ENCODE results near the gene ERC2.

Gene ERC2

DNA sequence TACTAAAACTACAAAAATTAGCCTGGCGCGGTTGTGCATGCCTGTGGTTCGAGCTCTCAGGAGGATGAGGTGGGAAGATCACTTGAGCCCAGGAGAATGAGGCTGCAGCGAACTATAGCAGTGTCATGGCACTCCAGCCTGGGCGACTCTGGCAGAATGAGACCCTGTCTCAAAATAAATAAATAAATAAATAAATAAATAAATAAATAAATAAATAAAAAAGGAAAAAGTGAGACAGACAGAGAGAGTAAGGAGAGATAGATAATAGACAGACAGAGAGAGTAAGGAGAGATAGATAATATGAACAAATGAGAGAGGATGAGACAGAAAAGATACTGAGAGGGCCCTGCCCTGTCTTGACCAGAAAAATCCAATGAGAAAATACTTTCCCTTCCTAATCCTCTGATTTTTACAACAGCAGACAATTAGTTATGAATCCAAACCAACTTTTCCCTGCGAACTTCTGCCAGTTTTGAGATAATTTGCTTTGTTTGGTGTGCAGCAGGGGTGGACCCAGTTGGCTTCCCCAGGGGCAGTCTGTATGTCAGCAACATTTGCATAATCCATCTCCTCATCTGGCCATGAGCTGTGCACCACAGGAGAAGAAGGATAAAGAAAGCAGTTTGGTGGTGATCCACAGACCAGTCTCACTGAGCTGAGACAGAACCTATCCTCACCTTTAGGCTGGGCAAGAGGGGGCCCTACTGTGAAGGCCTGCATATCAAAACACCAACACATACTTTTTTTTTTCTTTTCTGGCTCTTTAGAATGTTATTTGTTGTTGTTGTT lies 692.7 kb downstream of the ERC2 start:
- no peak overlapping the region for H3K9ac ChIP-seq (ENCODE audit: low read depth, low read length)
- no peaks in the 10 kb centered on the region for H3K36me3 ChIP-seq (ENCODE audit: insufficient read depth, low read length)
- no peaks in the 10 kb centered on the region for H3K4me1 ChIP-seq (ENCODE audit: insufficient read depth, low read length)
- H3K9me3 ChIP-seq (ENCODE audit: control insufficient read depth, insufficient read depth, low read length) = no peaks in the 10 kb centered on the region

DNA sequence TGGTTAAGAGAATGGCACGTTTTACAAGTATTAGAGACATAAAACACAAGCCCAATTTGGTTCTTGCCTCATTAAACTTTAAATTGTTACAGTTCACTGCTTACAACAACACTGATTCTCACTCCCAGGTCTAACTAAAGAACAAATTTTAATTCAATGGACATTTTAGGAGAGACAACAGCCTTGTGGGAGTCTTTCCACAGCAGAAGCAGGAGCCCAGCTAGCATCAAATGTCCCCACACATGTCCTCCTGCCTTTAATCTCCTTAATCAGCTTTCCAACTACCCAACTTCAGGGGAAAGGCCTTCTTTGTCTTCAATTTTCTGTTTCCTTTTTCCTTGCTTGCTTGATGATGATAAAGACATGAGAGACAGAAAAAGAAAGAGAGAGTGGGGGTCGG lies 693.4 kb downstream of the ERC2 start:
- no peak overlapping the region for H3K9ac ChIP-seq (ENCODE audit: low read depth, low read length)
- no peaks in the 10 kb centered on the region for H3K4me1 ChIP-seq (ENCODE audit: insufficient read depth, low read length)
- no peaks in the 10 kb centered on the region for H3K9me3 ChIP-seq (ENCODE audit: control insufficient read depth, insufficient read depth, low read length)
- H3K36me3 ChIP-seq (ENCODE audit: insufficient read depth, low read length) = no peaks in the 10 kb centered on the region

DNA sequence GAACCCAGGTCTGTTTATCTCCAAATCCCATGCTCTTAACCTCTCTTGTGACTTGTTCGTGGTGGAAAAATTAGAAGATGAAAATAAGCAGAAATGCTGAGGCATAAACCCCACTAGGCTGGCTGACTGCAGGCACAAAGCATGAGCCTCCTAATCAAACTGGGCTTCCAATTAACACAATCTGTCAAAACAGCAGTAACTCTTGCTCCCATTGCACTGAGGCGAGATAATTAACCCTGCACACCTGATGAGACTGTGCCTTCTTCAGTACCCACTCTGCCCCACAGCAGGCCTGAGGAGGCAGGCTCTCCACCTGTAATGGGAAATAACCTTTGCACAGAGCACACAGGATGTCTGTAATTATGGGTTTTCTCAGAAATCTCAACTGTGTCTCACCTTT lies 696.8 kb downstream of the ERC2 start:
- no peaks in the 10 kb centered on the region for H3K4me1 ChIP-seq (ENCODE audit: insufficient read depth, low read length)
- no peak overlapping the region for H3K9ac ChIP-seq (ENCODE audit: low read depth, low read length)
- H3K9me3 ChIP-seq (ENCODE audit: control insufficient read depth, insufficient read depth, low read length) = no peaks in the 10 kb centered on the region
- no peaks in the 10 kb centered on the region for H3K36me3 ChIP-seq (ENCODE audit: insufficient read depth, low read length)

DNA sequence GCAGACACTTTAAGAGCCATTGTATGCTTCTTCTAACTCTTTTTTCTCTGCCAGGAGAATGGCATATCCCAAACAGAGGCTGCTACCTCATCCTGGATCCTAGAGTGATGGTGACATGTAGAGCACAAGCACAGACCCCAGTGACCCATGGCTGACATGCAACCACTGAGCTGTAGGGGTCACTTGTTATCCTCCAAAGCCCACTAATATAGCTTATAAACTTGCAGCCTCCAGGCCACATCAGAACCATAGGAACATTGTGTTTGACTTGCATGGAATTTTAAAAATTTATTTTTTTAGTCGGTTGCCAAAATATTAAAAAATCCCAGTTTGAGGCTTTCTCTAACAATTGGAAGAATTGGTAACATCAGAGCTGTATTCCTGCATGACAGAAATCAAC lies 698.2 kb downstream of the ERC2 start:
- Histone ChIP-seq H3K4me1 (ENCODE audit: insufficient read depth, low read length) (no peaks in the 10 kb centered on the region), H3K36me3 (ENCODE audit: insufficient read depth, low read length) (no peaks in the 10 kb centered on the region), H3K9ac (ENCODE audit: low read depth, low read length) (no peak overlapping the region), H3K9me3 (ENCODE audit: control insufficient read depth, insufficient read depth, low read length) (no peaks in the 10 kb centered on the region)

DNA sequence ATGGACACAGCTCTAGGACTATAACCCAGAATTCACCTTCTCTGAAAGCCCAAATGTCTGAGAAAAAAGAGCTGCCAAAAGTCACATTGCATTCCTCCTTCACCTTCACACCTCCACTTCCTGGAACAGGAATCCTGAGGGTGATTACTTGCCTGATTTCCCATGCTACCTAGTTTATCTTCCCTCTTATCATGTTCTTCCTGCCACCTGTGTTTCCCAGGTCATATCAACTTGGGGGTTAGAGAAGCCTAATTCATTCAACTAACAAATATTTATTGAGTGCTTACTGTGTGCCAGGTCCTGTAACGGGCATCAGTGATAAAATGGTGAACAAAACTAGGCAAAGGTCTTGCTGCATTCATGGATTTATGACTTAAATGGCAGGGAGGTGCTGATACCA lies 701.5 kb downstream of the ERC2 start:
- Histone ChIP-seq H3K9me3 (ENCODE audit: control insufficient read depth, insufficient read depth, low read length) (no peaks in the 10 kb centered on the region), H3K4me1 (ENCODE audit: insufficient read depth, low read length) (no peaks in the 10 kb centered on the region), H3K36me3 (ENCODE audit: insufficient read depth, low read length) (no peaks in the 10 kb centered on the region), H3K9ac (ENCODE audit: low read depth, low read length) (no peak overlapping the region)

DNA sequence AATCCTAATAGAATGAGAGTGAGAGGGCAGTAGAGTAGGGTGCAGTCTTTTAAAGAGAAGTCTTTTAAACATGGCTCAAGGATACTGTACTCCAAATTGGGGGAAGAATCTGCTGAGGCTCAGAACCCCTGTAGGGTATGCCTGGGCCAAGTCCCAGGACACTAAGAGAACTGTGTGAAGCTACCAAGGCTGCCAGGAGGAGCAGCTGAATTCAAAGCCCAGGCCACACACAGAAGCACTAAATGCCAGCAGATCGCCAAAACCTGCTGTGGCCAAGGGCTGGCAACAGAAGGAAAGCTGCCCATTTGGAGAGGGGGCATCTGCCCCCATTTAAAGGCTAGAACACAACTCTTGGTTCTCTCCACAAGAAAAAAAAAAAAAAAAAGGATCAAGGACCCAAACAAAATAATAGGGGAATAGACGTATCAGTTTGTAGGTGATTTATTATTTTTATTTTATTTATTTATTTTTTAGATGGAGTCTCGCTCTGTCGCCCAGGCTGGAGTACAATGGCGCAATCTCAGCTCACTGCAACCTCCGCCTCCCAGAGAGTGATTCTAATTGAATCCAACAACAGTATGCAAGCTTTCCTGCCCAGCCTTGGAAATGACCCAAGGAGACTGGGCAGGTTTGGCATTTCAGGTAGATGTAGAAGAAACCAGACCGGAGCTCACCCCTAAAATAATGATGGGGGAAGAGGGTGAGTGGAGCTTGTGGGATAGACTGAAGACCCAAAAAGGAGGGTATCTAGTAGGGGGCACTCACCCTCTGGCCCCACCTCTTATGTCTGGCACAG lies 702.2 kb downstream of the ERC2 start:
- no peaks in the 10 kb centered on the region for H3K9me3 ChIP-seq (ENCODE audit: control insufficient read depth, insufficient read depth, low read length)
- no peak overlapping the region for H3K9ac ChIP-seq (ENCODE audit: low read depth, low read length)
- H3K36me3 ChIP-seq (ENCODE audit: insufficient read depth, low read length) = no peaks in the 10 kb centered on the region
- H3K4me1 ChIP-seq (ENCODE audit: insufficient read depth, low read length) = no peaks in the 10 kb centered on the region

DNA sequence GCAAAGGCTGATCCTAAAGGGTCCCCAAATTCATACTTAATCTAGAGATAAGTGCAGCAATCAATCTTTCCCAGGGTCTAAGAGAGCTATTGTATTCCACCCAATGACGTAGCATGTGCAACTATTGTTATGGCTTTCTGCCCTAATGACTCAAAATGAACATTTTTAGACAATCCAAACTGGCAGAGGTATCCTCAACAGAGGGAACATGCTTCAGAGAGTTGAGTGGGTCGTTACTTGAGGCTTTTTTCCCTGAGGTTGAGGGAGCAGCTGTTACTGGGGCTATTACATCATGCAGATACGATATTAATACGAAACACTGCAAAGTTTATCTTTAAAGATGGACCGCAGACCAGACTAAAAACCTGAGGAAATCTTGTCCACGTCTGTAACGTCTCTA lies 702.9 kb downstream of the ERC2 start:
- Histone ChIP-seq H3K4me1 (ENCODE audit: insufficient read depth, low read length) (no peaks in the 10 kb centered on the region), H3K36me3 (ENCODE audit: insufficient read depth, low read length) (no peaks in the 10 kb centered on the region), H3K9me3 (ENCODE audit: control insufficient read depth, insufficient read depth, low read length) (no peaks in the 10 kb centered on the region), H3K9ac (ENCODE audit: low read depth, low read length) (no peak overlapping the region)

DNA sequence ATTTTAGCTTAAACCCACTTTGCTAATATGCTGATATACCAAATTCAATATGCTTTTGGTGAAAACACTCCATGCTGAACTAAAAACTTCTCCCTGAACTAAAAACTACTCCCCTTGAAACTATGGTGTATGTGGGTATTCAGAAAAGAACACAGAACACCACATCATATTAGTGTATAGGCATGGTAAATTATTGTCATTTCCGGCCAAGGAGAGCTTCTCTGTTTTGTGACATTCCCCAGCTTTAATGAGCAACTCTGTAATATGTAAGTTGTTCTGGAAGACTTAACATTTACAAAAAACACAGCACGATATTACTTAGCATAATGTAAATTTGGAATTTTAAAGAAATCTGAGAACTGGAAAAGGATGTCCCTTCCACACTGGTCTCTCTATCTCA lies 711.3 kb downstream of the ERC2 start:
- Histone ChIP-seq H3K36me3 (ENCODE audit: insufficient read depth, low read length) (no peaks in the 10 kb centered on the region), H3K4me1 (ENCODE audit: insufficient read depth, low read length) (no peaks in the 10 kb centered on the region), H3K9ac (ENCODE audit: low read depth, low read length) (no peak overlapping the region), H3K9me3 (ENCODE audit: control insufficient read depth, insufficient read depth, low read length) (no peaks in the 10 kb centered on the region)

DNA sequence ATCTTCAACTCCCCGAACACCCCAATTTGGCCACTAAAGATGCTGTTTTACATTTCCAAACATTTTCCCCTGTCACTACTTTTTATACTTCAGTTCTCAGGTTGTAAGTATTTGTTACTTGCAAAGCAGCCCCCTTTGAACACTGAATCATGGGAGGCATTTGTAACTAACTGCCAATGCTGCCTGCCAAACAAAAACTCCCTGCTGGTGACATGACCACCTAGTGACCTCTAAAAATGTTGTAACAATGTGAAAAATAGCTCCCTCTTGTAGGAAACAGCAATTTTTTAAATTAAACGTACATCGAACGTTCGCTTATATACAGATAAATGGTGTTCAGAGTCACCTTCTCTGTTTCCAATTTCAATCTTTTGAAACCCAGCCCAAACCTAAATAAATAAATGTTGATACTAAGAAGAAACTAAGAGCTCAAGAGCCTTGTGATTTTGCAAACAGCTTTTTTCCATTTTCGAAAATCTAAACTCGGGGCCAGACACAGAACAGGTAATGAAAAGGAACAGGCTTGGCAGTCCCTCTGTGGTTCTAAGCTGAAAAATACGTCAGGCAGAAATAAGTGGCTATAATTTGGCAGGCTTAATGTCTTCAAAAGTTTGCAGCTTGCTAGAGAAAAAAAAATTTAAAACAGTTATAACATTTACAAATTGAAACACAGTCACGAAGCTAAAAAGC lies 712.6 kb downstream of the ERC2 start:
- Histone ChIP-seq H3K9me3 (ENCODE audit: control insufficient read depth, insufficient read depth, low read length) (no peaks in the 10 kb centered on the region), H3K4me1 (ENCODE audit: insufficient read depth, low read length) (no peaks in the 10 kb centered on the region), H3K36me3 (ENCODE audit: insufficient read depth, low read length) (no peaks in the 10 kb centered on the region), H3K9ac (ENCODE audit: low read depth, low read length) (no peak overlapping the region)

DNA sequence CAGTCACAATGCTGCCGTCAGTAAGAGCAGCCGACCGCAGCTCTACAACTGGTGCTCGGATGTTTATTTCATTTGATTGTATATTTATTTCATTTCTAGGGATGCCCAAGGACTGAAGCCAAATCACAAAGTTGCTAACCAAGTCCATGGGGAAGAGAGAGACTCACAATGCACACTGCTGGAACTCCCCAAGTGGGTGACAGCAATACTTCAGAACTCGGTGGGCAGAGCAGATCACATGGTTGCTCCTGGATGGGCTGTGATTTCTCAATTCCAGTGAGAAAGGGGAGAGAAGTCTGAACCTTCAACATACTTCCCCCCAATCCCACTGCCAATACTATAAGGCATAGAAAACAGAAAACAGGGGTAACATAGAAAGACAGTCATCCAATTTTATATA lies 715.4 kb downstream of the ERC2 start:
- Histone ChIP-seq H3K36me3 (ENCODE audit: insufficient read depth, low read length) (no peaks in the 10 kb centered on the region), H3K9me3 (ENCODE audit: control insufficient read depth, insufficient read depth, low read length) (no peaks in the 10 kb centered on the region), H3K9ac (ENCODE audit: low read depth, low read length) (no peak overlapping the region), H3K4me1 (ENCODE audit: insufficient read depth, low read length) (no peaks in the 10 kb centered on the region)

DNA sequence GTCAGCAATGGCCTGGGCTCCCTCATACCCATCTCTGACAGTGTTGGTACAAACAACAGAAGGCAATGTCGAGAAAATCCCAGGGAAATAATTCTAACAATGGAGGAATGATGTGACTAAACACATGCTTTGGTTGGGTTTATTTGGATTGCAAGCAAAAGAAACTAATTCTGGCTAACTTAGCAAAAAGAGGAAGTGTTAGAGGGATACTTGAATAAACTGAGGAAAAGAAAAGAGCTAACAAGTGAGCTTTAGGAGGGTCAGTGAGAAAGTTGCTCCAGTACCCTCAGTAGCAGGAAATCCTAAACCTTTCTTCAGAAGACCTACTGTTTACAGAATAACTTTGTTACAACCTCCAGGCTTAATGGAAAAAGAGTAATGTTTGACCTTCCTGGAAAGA lies 716.5 kb downstream of the ERC2 start:
- Histone ChIP-seq H3K9me3 (ENCODE audit: control insufficient read depth, insufficient read depth, low read length) (no peaks in the 10 kb centered on the region), H3K9ac (ENCODE audit: low read depth, low read length) (no peak overlapping the region), H3K36me3 (ENCODE audit: insufficient read depth, low read length) (no peaks in the 10 kb centered on the region), H3K4me1 (ENCODE audit: insufficient read depth, low read length) (no peaks in the 10 kb centered on the region)

DNA sequence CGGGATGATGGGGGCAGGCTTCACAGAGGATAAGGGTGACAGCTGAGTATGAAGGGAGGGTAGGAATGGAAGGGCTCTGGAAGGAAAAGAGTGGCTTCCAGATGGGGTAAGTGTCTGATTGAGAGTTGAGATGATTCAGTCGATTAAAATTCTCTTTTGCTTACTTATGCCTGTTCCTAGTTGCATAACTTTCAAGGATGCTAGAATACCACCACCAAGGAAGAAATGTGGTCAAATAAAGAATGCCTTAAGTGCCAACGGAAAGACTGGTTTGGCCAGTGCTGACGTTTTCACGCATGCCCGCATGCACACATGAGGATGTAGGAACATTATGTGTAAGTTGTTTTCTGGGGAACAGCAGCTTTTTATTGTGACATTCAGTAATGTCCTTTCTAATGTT lies 717.7 kb downstream of the ERC2 start:
- no peaks in the 10 kb centered on the region for H3K9me3 ChIP-seq (ENCODE audit: control insufficient read depth, insufficient read depth, low read length)
- H3K36me3 ChIP-seq (ENCODE audit: insufficient read depth, low read length) = no peaks in the 10 kb centered on the region
- no peak overlapping the region for H3K9ac ChIP-seq (ENCODE audit: low read depth, low read length)
- no peaks in the 10 kb centered on the region for H3K4me1 ChIP-seq (ENCODE audit: insufficient read depth, low read length)

DNA sequence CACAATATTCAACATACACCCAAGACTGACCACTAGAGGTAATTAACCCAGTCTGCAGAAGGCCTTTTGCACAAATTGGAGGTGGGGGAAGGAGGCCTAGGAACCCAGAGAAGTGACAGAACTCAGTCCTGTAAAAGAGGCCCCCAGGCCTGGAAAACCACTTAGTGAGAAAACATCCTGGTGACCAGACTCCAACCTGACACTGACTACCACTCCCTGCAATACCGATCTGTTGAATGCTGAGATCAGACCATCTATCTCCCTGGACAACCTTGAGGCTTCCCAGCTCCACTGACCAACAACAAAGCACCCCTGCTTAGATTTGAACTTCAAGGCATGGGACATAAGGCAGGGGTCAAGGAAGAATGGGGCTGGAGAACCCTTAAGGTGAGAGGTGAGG lies 719.2 kb downstream of the ERC2 start:
- Histone ChIP-seq H3K9me3 (ENCODE audit: control insufficient read depth, insufficient read depth, low read length) (no peaks in the 10 kb centered on the region), H3K4me1 (ENCODE audit: insufficient read depth, low read length) (no peaks in the 10 kb centered on the region), H3K9ac (ENCODE audit: low read depth, low read length) (no peak overlapping the region), H3K36me3 (ENCODE audit: insufficient read depth, low read length) (no peaks in the 10 kb centered on the region)

DNA sequence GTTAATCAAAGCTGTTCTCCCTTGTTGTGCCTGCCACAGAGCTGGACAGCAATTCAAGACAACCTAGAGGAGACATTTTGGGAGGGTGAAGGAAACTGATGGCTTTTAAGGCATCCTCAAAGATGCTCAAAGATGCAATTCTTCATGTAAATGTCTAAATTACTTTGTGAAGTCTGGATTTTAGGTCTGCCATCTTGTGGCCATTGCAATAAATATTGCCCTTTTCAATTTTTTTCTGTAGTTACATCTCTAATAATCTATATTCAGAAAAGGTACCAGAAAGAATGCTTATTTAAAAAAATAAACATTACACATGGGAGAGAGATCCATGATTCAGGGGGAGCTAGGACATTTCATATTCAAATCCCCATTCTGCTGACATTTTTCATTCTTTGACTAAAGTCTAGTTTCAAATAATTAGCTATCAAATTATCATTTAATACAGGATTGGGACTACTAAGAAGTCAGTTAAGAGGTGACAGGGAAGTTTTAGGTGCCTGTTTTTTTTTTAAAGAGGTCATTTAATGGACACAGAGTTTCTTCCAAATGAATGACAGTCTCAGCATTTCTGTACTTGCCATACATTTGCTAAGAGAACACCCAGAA lies 721.4 kb downstream of the ERC2 start:
- Histone ChIP-seq H3K9ac (ENCODE audit: low read depth, low read length) (no peak overlapping the region), H3K4me1 (ENCODE audit: insufficient read depth, low read length) (peaks cover 6% of the 10 kb centered on the region; the same call in 1 of the 2 replicates), H3K9me3 (ENCODE audit: control insufficient read depth, insufficient read depth, low read length) (no peaks in the 10 kb centered on the region), H3K36me3 (ENCODE audit: insufficient read depth, low read length) (no peaks in the 10 kb centered on the region)
